H1 (cell line): ENCODE results near the gene MAP4. TPM values are rescaled to one million over a fixed set of nuclear protein-coding genes. Genes with fewer than 3 reads are reported as not detected.

Experiments used
- GABPA ChIP-seq: IDR thresholded peaks from 2 replicates; pipeline ENCODE4 v1.6.1; 2011; ENCODE audit warnings: mild to moderate bottlenecking, low read length, moderate library complexity, borderline replicate concordance; ENCODE audit not compliant: insufficient read depth
- KDM4A ChIP-seq: IDR thresholded peaks from one replicate; pipeline ENCODE4 v1.7.1; 2012; ENCODE audit warnings: low read depth, mild to moderate bottlenecking, moderate library complexity, low read length, inconsistent platforms; ENCODE audit not compliant: severe bottlenecking
- SUZ12 ChIP-seq: fragments of 200-600 bp; sonication (generic); IDR thresholded peaks from 2 replicates; pipeline ENCODE4 v1.6.1; 2012; ENCODE audit warnings: mild to moderate bottlenecking, inconsistent platforms, low read length, moderate library complexity, mixed read lengths
- polyA plus RNA-seq, 7 experiments: library from polyadenylated mRNA; depleted of rRNA in 3 of 7; stranded (reverse) in 5 of 7; unstranded in 2 of 7; fragments of >200 nt in 5 of 7; fragments of 200-250 nt in 2 of 7; gene quantifications; 1 replicate in 5 of 7; 2 replicates in 1 of 7; 4 replicates in 1 of 7; pipeline versions ENCODE4 v1.2.1 to v1.2.3, GENCODE V29; 2011 to 2013; ENCODE audit warnings: missing spikeins in 2 of 7, mixed read lengths in 2 of 7
- total RNA-seq: library from RNA; stranded (reverse); fragmentation: NEBNext Ultra II Directional; extraction: Animal tissue kit (Norgen Biotek cat#: 25700); gene quantifications from 2 replicates; pipeline ENCODE4 v1.2.1, GENCODE V29; 2021

MAP4 gene
- total and polyA plus RNA-seq, 2 of the 8 experiments (the other 6 are each of a cell fraction or from before 2014, with no cell fraction given): 67.0 to 179 TPM

DNA sequence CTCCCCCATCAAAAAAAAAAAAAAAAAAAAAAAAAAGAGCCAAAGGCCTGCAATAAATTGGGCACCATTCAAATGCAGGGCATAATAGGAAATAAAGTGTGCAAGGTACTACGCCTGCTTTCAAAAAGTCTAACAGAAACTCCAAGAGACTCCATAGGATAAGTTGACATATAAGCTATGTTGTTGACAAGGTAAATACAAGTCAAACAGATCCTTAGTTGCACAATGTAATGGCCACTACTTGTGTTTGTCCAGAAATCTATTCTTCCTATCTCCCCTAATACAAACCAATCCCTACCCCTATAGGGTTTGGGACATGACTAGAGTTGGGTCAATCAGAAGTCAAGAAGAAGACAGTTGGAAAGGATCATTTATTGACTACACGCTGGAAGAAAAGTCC lies 16.0 kb downstream of the MAP4 start (continued):
- TF ChIP-seq KDM4A (no peak), GABPA (no peak), SUZ12 (no peak)
- TF ChIP-seq, all 59 proteins: peak for 0
